ENCODE results near the gene TFPI2.

Gene TFPI2

GRCh38 chr7:93910076-93910994 is 19.8 kb upstream of the TFPI2 start:
- DNase-seq (ENCODE audit: low read depth in 3 of 3), result no peak

- no peak for DNase-seq (ENCODE audit: low read depth in 3 of 3)
Observed at GRCh38 chr7:93906267-93906666, 15.7 kb upstream of the TFPI2 start, which contains the start of gene GNGT1. Gene GNGT1, plus strand, starts transcription at chr7:93906567. Its CDS starts 180 bp downstream, at chr7:93906747.

GRCh38 chr7:93902777-93903423 is 12.3 kb upstream of the TFPI2 start:
- DNase-seq (ENCODE audit: low read depth in 3 of 3), result no peak

GRCh38 chr7:93897680-93898079 is 7.1 kb upstream of the TFPI2 start:
- DNase-seq (ENCODE audit: low read depth in 3 of 3), result no peak

GRCh38 chr7:93895859-93896600 is 5.5 kb upstream of the TFPI2 start:
- no peak for DNase-seq (ENCODE audit: low read depth in 3 of 3)

GRCh38 chr7:93894966-93895640 is 4.5 kb upstream of the TFPI2 start:
- no peak for DNase-seq (ENCODE audit: low read depth in 3 of 3)

- no peak for DNase-seq (ENCODE audit: low read depth in 3 of 3)
Observed at GRCh38 chr7:93894426-93894825, 3.9 kb upstream of the TFPI2 start.

GRCh38 chr7:93890041-93890463 is 501 bp downstream of the TFPI2 start:
- no peak for DNase-seq (ENCODE audit: low read depth in 3 of 3)

- no peak for DNase-seq (ENCODE audit: low read depth in 3 of 3)
Observed at GRCh38 chr7:93889261-93889660, 1.3 kb downstream of the TFPI2 start.

GRCh38 chr7:93884541-93884940 is 6.0 kb downstream of the TFPI2 start:
- DNase-seq (ENCODE audit: low read depth in 3 of 3), result no peak

- no peak for DNase-seq (ENCODE audit: low read depth in 3 of 3)
Observed at GRCh38 chr7:93883917-93884345, 6.6 kb downstream of the TFPI2 start.

GRCh38 chr7:93883078-93883916 is 7.3 kb downstream of the TFPI2 start:
- DNase-seq (ENCODE audit: low read depth in 3 of 3), result no peak

- no peak for DNase-seq (ENCODE audit: low read depth in 3 of 3)
Observed at GRCh38 chr7:93882468-93882867, 8.1 kb downstream of the TFPI2 start.

- DNase-seq (ENCODE audit: low read depth in 3 of 3), result no peak
Observed at GRCh38 chr7:93879356-93879755, 11.2 kb downstream of the TFPI2 start.

- DNase-seq (ENCODE audit: low read depth in 3 of 3), result no peak
Observed at GRCh38 chr7:93877742-93878141, 12.8 kb downstream of the TFPI2 start.

- DNase-seq (ENCODE audit: low read depth in 3 of 3), result no peak
Observed at GRCh38 chr7:93873998-93874574, 16.5 kb downstream of the TFPI2 start.

- no peak for DNase-seq (ENCODE audit: low read depth in 3 of 3)
Observed at GRCh38 chr7:93866886-93867285, 23.7 kb downstream of the TFPI2 start.

- no peak for DNase-seq (ENCODE audit: low read depth in 3 of 3)
Observed at GRCh38 chr7:93862651-93863050, 27.9 kb downstream of the TFPI2 start.

- no peak for DNase-seq (ENCODE audit: low read depth in 3 of 3)
Observed at GRCh38 chr7:93861325-93861949, 29.1 kb downstream of the TFPI2 start.

GRCh38 chr7:93860261-93860660 is 30.3 kb downstream of the TFPI2 start:
- DNase-seq (ENCODE audit: low read depth in 3 of 3), result no peak
